ENCODE results near the gene ZNF627.

ZNF627 gene

GRCh38 chr19:11649941-11650340 is 52.7 kb downstream of the ZNF627 start:
- no peaks in the 10 kb centered on the region for H3K4me1 ChIP-seq (ENCODE audit: control insufficient read depth, insufficient read depth, low read length, poor library complexity, severe bottlenecking)
- DNase-seq = no peak
- no peak overlapping the region for H3K27ac ChIP-seq (ENCODE audit: insufficient read depth, low read length, poor library complexity, severe bottlenecking)
- H3K4me3 ChIP-seq (ENCODE audit: insufficient read depth, low read depth, low read length, poor library complexity, severe bottlenecking) = no peak overlapping the region
- no peaks in the 10 kb centered on the region for H3K36me3 ChIP-seq (ENCODE audit: control insufficient read depth, insufficient read depth, low read length)
- peaks cover 18% of the 10 kb centered on the region for H3K9me3 ChIP-seq (ENCODE audit: control insufficient read depth, low read length)
- H3K27me3 ChIP-seq (replicated peaks; ENCODE audit: control insufficient read depth, insufficient read depth, low read length, poor library complexity, severe bottlenecking) = no peaks in the 10 kb centered on the region

GRCh38 chr19:11651062-11651461 is 53.8 kb downstream of the ZNF627 start:
- Histone ChIP-seq H3K4me3 (ENCODE audit: insufficient read depth, low read depth, low read length, poor library complexity, severe bottlenecking) (no peak overlapping the region), H3K36me3 (ENCODE audit: control insufficient read depth, insufficient read depth, low read length) (no peaks in the 10 kb centered on the region), H3K4me1 (ENCODE audit: control insufficient read depth, insufficient read depth, low read length, poor library complexity, severe bottlenecking) (no peaks in the 10 kb centered on the region), H3K27me3 (replicated peaks; ENCODE audit: control insufficient read depth, insufficient read depth, low read length, poor library complexity, severe bottlenecking) (no peaks in the 10 kb centered on the region), H3K27ac (ENCODE audit: insufficient read depth, low read length, poor library complexity, severe bottlenecking) (no peak overlapping the region), H3K9me3 (ENCODE audit: control insufficient read depth, low read length) (peaks cover 18% of the 10 kb centered on the region)
- no peak for DNase-seq

GRCh38 chr19:11652056-11652455 is 54.8 kb downstream of the ZNF627 start:
- Histone ChIP-seq H3K36me3 (ENCODE audit: control insufficient read depth, insufficient read depth, low read length) (no peaks in the 10 kb centered on the region), H3K27ac (ENCODE audit: insufficient read depth, low read length, poor library complexity, severe bottlenecking) (no peak overlapping the region), H3K27me3 (replicated peaks; ENCODE audit: control insufficient read depth, insufficient read depth, low read length, poor library complexity, severe bottlenecking) (no peaks in the 10 kb centered on the region), H3K9me3 (ENCODE audit: control insufficient read depth, low read length) (peaks cover 18% of the 10 kb centered on the region), H3K4me1 (ENCODE audit: control insufficient read depth, insufficient read depth, low read length, poor library complexity, severe bottlenecking) (no peaks in the 10 kb centered on the region), H3K4me3 (ENCODE audit: insufficient read depth, low read depth, low read length, poor library complexity, severe bottlenecking) (no peak overlapping the region)
- DNase-seq = no peak

- Histone ChIP-seq H3K36me3 (ENCODE audit: control insufficient read depth, insufficient read depth, low read length) (no peaks in the 10 kb centered on the region), H3K9me3 (ENCODE audit: control insufficient read depth, low read length) (peaks cover 18% of the 10 kb centered on the region), H3K27me3 (replicated peaks; ENCODE audit: control insufficient read depth, insufficient read depth, low read length, poor library complexity, severe bottlenecking) (no peaks in the 10 kb centered on the region), H3K4me1 (ENCODE audit: control insufficient read depth, insufficient read depth, low read length, poor library complexity, severe bottlenecking) (no peaks in the 10 kb centered on the region), H3K4me3 (ENCODE audit: insufficient read depth, low read depth, low read length, poor library complexity, severe bottlenecking) (no peak overlapping the region), H3K27ac (ENCODE audit: insufficient read depth, low read length, poor library complexity, severe bottlenecking) (no peak overlapping the region)
- DNase-seq = no peak
These were observed 55.2 kb downstream of the ZNF627 start for GRCh38 chr19:11652492-11652891.

- H3K9me3 ChIP-seq (ENCODE audit: control insufficient read depth, low read length) = peaks cover 16% of the 10 kb centered on the region
These were observed 59.3 kb downstream of the ZNF627 start for GRCh38 chr19:11656535-11656934.

GRCh38 chr19:11657307-11657706 is 60.0 kb downstream of the ZNF627 start:
- peaks cover 8% of the 10 kb centered on the region for H3K9me3 ChIP-seq (ENCODE audit: control insufficient read depth, low read length)
- no peaks in the 10 kb centered on the region for H3K4me1 ChIP-seq (ENCODE audit: control insufficient read depth, insufficient read depth, low read length, poor library complexity, severe bottlenecking)
- DNase-seq = no peak
- H3K27me3 ChIP-seq (replicated peaks; ENCODE audit: control insufficient read depth, insufficient read depth, low read length, poor library complexity, severe bottlenecking) = no peaks in the 10 kb centered on the region
- H3K4me3 ChIP-seq (ENCODE audit: insufficient read depth, low read depth, low read length, poor library complexity, severe bottlenecking) = no peak overlapping the region
- H3K27ac ChIP-seq (ENCODE audit: insufficient read depth, low read length, poor library complexity, severe bottlenecking) = no peak overlapping the region
- H3K36me3 ChIP-seq (ENCODE audit: control insufficient read depth, insufficient read depth, low read length) = no peaks in the 10 kb centered on the region

More at GRCh38 chr19:11656535-11656934, 59.3 kb downstream of the ZNF627 start:
- Histone ChIP-seq H3K27me3 (replicated peaks; ENCODE audit: control insufficient read depth, insufficient read depth, low read length, poor library complexity, severe bottlenecking) (no peaks in the 10 kb centered on the region), H3K27ac (ENCODE audit: insufficient read depth, low read length, poor library complexity, severe bottlenecking) (no peak overlapping the region), H3K4me3 (ENCODE audit: insufficient read depth, low read depth, low read length, poor library complexity, severe bottlenecking) (no peak overlapping the region), H3K36me3 (ENCODE audit: control insufficient read depth, insufficient read depth, low read length) (no peaks in the 10 kb centered on the region), H3K4me1 (ENCODE audit: control insufficient read depth, insufficient read depth, low read length, poor library complexity, severe bottlenecking) (no peaks in the 10 kb centered on the region)
- DNase-seq = no peak

GRCh38 chr19:11658970-11659369 is 61.7 kb downstream of the ZNF627 start:
- H3K27ac ChIP-seq (ENCODE audit: insufficient read depth, low read length, poor library complexity, severe bottlenecking) = no peak overlapping the region
- no peaks in the 10 kb centered on the region for H3K9me3 ChIP-seq (ENCODE audit: control insufficient read depth, low read length)
- no peaks in the 10 kb centered on the region for H3K36me3 ChIP-seq (ENCODE audit: control insufficient read depth, insufficient read depth, low read length)
- H3K27me3 ChIP-seq (replicated peaks; ENCODE audit: control insufficient read depth, insufficient read depth, low read length, poor library complexity, severe bottlenecking) = no peaks in the 10 kb centered on the region
- no peak for DNase-seq
- no peak overlapping the region for H3K4me3 ChIP-seq (ENCODE audit: insufficient read depth, low read depth, low read length, poor library complexity, severe bottlenecking)
- H3K4me1 ChIP-seq (ENCODE audit: control insufficient read depth, insufficient read depth, low read length, poor library complexity, severe bottlenecking) = no peaks in the 10 kb centered on the region

- H3K9me3 ChIP-seq (ENCODE audit: control insufficient read depth, low read length) = no peaks in the 10 kb centered on the region
- H3K36me3 ChIP-seq (ENCODE audit: control insufficient read depth, insufficient read depth, low read length) = no peaks in the 10 kb centered on the region
- no peak overlapping the region for H3K4me3 ChIP-seq (ENCODE audit: insufficient read depth, low read depth, low read length, poor library complexity, severe bottlenecking)
- no peak for DNase-seq
- H3K4me1 ChIP-seq (ENCODE audit: control insufficient read depth, insufficient read depth, low read length, poor library complexity, severe bottlenecking) = no peaks in the 10 kb centered on the region
- no peak overlapping the region for H3K27ac ChIP-seq (ENCODE audit: insufficient read depth, low read length, poor library complexity, severe bottlenecking)
- H3K27me3 ChIP-seq (replicated peaks; ENCODE audit: control insufficient read depth, insufficient read depth, low read length, poor library complexity, severe bottlenecking) = no peaks in the 10 kb centered on the region
These were observed 62.3 kb downstream of the ZNF627 start for GRCh38 chr19:11659612-11660011.

- no peaks in the 10 kb centered on the region for H3K36me3 ChIP-seq (ENCODE audit: control insufficient read depth, insufficient read depth, low read length)
- H3K4me3 ChIP-seq (ENCODE audit: insufficient read depth, low read depth, low read length, poor library complexity, severe bottlenecking) = no peak overlapping the region
These were observed 65.0 kb downstream of the ZNF627 start for GRCh38 chr19:11662278-11662677.

GRCh38 chr19:11663181-11663591 is 65.9 kb downstream of the ZNF627 start:
- Histone ChIP-seq H3K4me3 (ENCODE audit: insufficient read depth, low read depth, low read length, poor library complexity, severe bottlenecking) (no peak overlapping the region), H3K4me1 (ENCODE audit: control insufficient read depth, insufficient read depth, low read length, poor library complexity, severe bottlenecking) (no peaks in the 10 kb centered on the region), H3K27me3 (replicated peaks; ENCODE audit: control insufficient read depth, insufficient read depth, low read length, poor library complexity, severe bottlenecking) (no peaks in the 10 kb centered on the region), H3K27ac (ENCODE audit: insufficient read depth, low read length, poor library complexity, severe bottlenecking) (no peak overlapping the region), H3K9me3 (ENCODE audit: control insufficient read depth, low read length) (no peaks in the 10 kb centered on the region), H3K36me3 (ENCODE audit: control insufficient read depth, insufficient read depth, low read length) (no peaks in the 10 kb centered on the region)
- no peak for DNase-seq

More at GRCh38 chr19:11662278-11662677, 65.0 kb downstream of the ZNF627 start:
- H3K9me3 ChIP-seq (ENCODE audit: control insufficient read depth, low read length) = no peaks in the 10 kb centered on the region
- no peaks in the 10 kb centered on the region for H3K4me1 ChIP-seq (ENCODE audit: control insufficient read depth, insufficient read depth, low read length, poor library complexity, severe bottlenecking)
- no peak for DNase-seq
- no peak overlapping the region for H3K27ac ChIP-seq (ENCODE audit: insufficient read depth, low read length, poor library complexity, severe bottlenecking)
- no peaks in the 10 kb centered on the region for H3K27me3 ChIP-seq (replicated peaks; ENCODE audit: control insufficient read depth, insufficient read depth, low read length, poor library complexity, severe bottlenecking)

All from effector memory CD4-positive, alpha-beta T cell (primary cell).